Measurements from ENCODE around the gene MRM2.
"Not testable (repeated sequence)": the region's sequence is repeated elsewhere in the genome, so short reads cannot be mapped to it uniquely, and the experiment has no call there.

The MRM2 gene

GRCh38 chr7:2241580-2242540, at the start of gene MRM2, which contains the start of gene NUDT1:
TSS of gene MRM2 (minus strand) at chr7:2242205. CDS start at chr7:2242169, 36 bp downstream.
TSS of gene NUDT1 (plus strand) at chr7:2242226. CDS start at chr7:2244575, 2,349 bp downstream.
- peak; percentile 91 for DNase-seq (ENCODE audit: low spot score)

GRCh38 chr7:2290877-2291276, 48.9 kb upstream of the MRM2 start:
- no peak for DNase-seq (ENCODE audit: low spot score)

- no peak for DNase-seq (ENCODE audit: low spot score)
These were observed 47.6 kb upstream of the MRM2 start for GRCh38 chr7:2289621-2290020.

GRCh38 chr7:2289111-2289586, 47.1 kb upstream of the MRM2 start:
- DNase-seq (ENCODE audit: low spot score), result peak; percentile 19

GRCh38 chr7:2288503-2288902, 46.5 kb upstream of the MRM2 start:
- peak; percentile 15 for DNase-seq (ENCODE audit: low spot score)

GRCh38 chr7:2287745-2288144, 45.7 kb upstream of the MRM2 start:
- DNase-seq (ENCODE audit: low spot score), result no peak

- DNase-seq (ENCODE audit: low spot score), result peak; percentile 36
These were observed 41.1 kb upstream of the MRM2 start for GRCh38 chr7:2283074-2283473.

- DNase-seq (ENCODE audit: low spot score), result peak; percentile 22
These were observed 40.3 kb upstream of the MRM2 start for GRCh38 chr7:2282185-2282751.

GRCh38 chr7:2281541-2281940, 39.5 kb upstream of the MRM2 start:
- peak; percentile 35 for DNase-seq (ENCODE audit: low spot score)

GRCh38 chr7:2280424-2280823, 38.4 kb upstream of the MRM2 start:
- no peak for DNase-seq (ENCODE audit: low spot score)

GRCh38 chr7:2279896-2280295, 37.9 kb upstream of the MRM2 start:
- DNase-seq (ENCODE audit: low spot score), result no peak

- peak; percentile 13 for DNase-seq (ENCODE audit: low spot score)
These were observed 36.0 kb upstream of the MRM2 start for GRCh38 chr7:2278026-2278425.

- peak; percentile 18 for DNase-seq (ENCODE audit: low spot score)
These were observed 34.1 kb upstream of the MRM2 start for GRCh38 chr7:2276107-2276506.

GRCh38 chr7:2275101-2275500, 33.1 kb upstream of the MRM2 start:
- DNase-seq (ENCODE audit: low spot score), result no peak

GRCh38 chr7:2274666-2275065, 32.7 kb upstream of the MRM2 start:
- peak; percentile 30 for DNase-seq (ENCODE audit: low spot score)

- DNase-seq (ENCODE audit: low spot score), result peak; percentile 23
These were observed 31.9 kb upstream of the MRM2 start for GRCh38 chr7:2273866-2274265.

- peak; percentile 22 for DNase-seq (ENCODE audit: low spot score)
These were observed 30.0 kb upstream of the MRM2 start for GRCh38 chr7:2272031-2272430.

- DNase-seq (ENCODE audit: low spot score), result peak; percentile 21
These were observed 29.4 kb upstream of the MRM2 start for GRCh38 chr7:2271273-2272026.

GRCh38 chr7:2270495-2270894, 28.5 kb upstream of the MRM2 start:
- DNase-seq (ENCODE audit: low spot score), result no peak

GRCh38 chr7:2269991-2270460, 28.0 kb upstream of the MRM2 start:
- DNase-seq (ENCODE audit: low spot score), result no peak

GRCh38 chr7:2269089-2269990, 27.3 kb upstream of the MRM2 start:
- DNase-seq (ENCODE audit: low spot score), result not testable (repeated sequence)

All from D341Med (cell line).